GM18520 (cell line): ENCODE measurements around the gene CPS1.

Experiments used
- ATAC-seq: cut with Tn5 transposase; IDR thresholded peaks from one replicate; pipeline ENCODE4 v1.9.1; 2021; ENCODE audit not compliant: unreplicated experiment

CPS1 gene

GRCh38 chr2:210556329-210556980 lies at the start of gene CPS1:
CPS1 (plus strand) TSS chr2:210556599; CDS start chr2:210556734, 135 bp downstream.
- ATAC-seq = no peak

GRCh38 chr2:210515911-210516310 lies 40.5 kb upstream of the CPS1 start:
- peak; percentile 56 for ATAC-seq

GRCh38 chr2:210517264-210517663 lies 39.1 kb upstream of the CPS1 start:
- no peak for ATAC-seq

GRCh38 chr2:210519594-210519993 lies 36.8 kb upstream of the CPS1 start:
- ATAC-seq = no peak

- no peak for ATAC-seq
Measured at GRCh38 chr2:210522399-210522798, 34.0 kb upstream of the CPS1 start.

GRCh38 chr2:210523650-210524289 lies 32.6 kb upstream of the CPS1 start:
- no peak for ATAC-seq

- ATAC-seq = no peak
Measured at GRCh38 chr2:210524533-210524932, 31.9 kb upstream of the CPS1 start.

- ATAC-seq = no peak
Measured at GRCh38 chr2:210527286-210527685, 29.1 kb upstream of the CPS1 start.

- no peak for ATAC-seq
Measured at GRCh38 chr2:210528716-210529115, 27.7 kb upstream of the CPS1 start.

GRCh38 chr2:210531050-210531449 lies 25.3 kb upstream of the CPS1 start:
- ATAC-seq = no peak

- ATAC-seq = no peak
Measured at GRCh38 chr2:210531482-210531881, 24.9 kb upstream of the CPS1 start.

- no peak for ATAC-seq
Measured at GRCh38 chr2:210533389-210533788, 23.0 kb upstream of the CPS1 start.

GRCh38 chr2:210534879-210535278 lies 21.5 kb upstream of the CPS1 start:
- ATAC-seq = no peak

- ATAC-seq = no peak
Measured at GRCh38 chr2:210536973-210537650, 19.3 kb upstream of the CPS1 start.

- no peak for ATAC-seq
Measured at GRCh38 chr2:210539035-210539434, 17.4 kb upstream of the CPS1 start.

- no peak for ATAC-seq
Measured at GRCh38 chr2:210539578-210540416, 16.6 kb upstream of the CPS1 start.

- no peak for ATAC-seq
Measured at GRCh38 chr2:210540471-210540870, 15.9 kb upstream of the CPS1 start.

- no peak for ATAC-seq
Measured at GRCh38 chr2:210540900-210541289, 15.5 kb upstream of the CPS1 start.

- ATAC-seq = no peak
Measured at GRCh38 chr2:210541290-210541902, 15.0 kb upstream of the CPS1 start.

- ATAC-seq = no peak
Measured at GRCh38 chr2:210544007-210544590, 12.3 kb upstream of the CPS1 start.

- ATAC-seq = no peak
Measured at GRCh38 chr2:210544831-210545230, 11.6 kb upstream of the CPS1 start.
